SU-DHL-6 (cell line): Measurements from ENCODE around the gene AACS.
"Not testable (repeated sequence)": the region's sequence is repeated elsewhere in the genome, so short reads cannot be mapped to it uniquely, and the experiment has no call there.

Source experiments
- H2AFZ ChIP-seq: fragments of 200-600 bp; sonication (generic); 2 replicates; pipeline ENCODE4 v1.6.1; 2014; ENCODE audit warnings: low read depth, mild to moderate bottlenecking, moderate library complexity, mixed read lengths, antibody characterized with exemption, low read length; ENCODE audit not compliant: severe bottlenecking
- H3F3A ChIP-seq: fragments of 200-600 bp; shearing (Covaris generic); 2 replicates; pipeline ENCODE4 v1.6.0; 2016; ENCODE audit warnings: antibody characterized with exemption, mild to moderate bottlenecking; ENCODE audit not compliant: insufficient read depth
- H3K27ac ChIP-seq: fragments of 200-600 bp; sonication (generic); 2 replicates; pipeline ENCODE4 v1.5.1; 2016; ENCODE audit warnings: low read depth, mild to moderate bottlenecking, low read length, moderate library complexity, mixed read lengths
- H3K27me3 ChIP-seq: fragments of 200-600 bp; sonication (generic), shearing (Covaris generic); 2 replicates; pipeline ENCODE4 v1.6.0; 2014; ENCODE audit warnings: mild to moderate bottlenecking, low read length
- H3K36me3 ChIP-seq: fragments of 200-600 bp; sonication (generic); 2 replicates; pipeline ENCODE4 v1.6.1; 2014; ENCODE audit warnings: mild to moderate bottlenecking, low read length, mixed read lengths
- H3K4me2 ChIP-seq: fragments of 300-600, 200-600 bp; shearing (Covaris generic), sonication (generic); 2 replicates; pipeline ENCODE4 v1.6.0; 2014; ENCODE audit warnings: low read length, low read depth, mild to moderate bottlenecking; ENCODE audit not compliant: poor library complexity, severe bottlenecking
- H3K4me3 ChIP-seq: fragments of 200-600 bp; sonication (generic); 2 replicates; pipeline ENCODE4 v1.5.1; 2014; ENCODE audit warnings: antibody characterized with exemption, low read length, mild to moderate bottlenecking, mixed read lengths; ENCODE audit not compliant: insufficient read depth, poor library complexity, severe bottlenecking
- H3K79me2 ChIP-seq: fragments of 200-600 bp; sonication (generic); 2 replicates; pipeline ENCODE4 v1.6.1; 2014; ENCODE audit warnings: mild to moderate bottlenecking, low read length, moderate library complexity; ENCODE audit not compliant: insufficient read depth
- H3K9ac ChIP-seq: fragments of 200-600 bp; sonication (generic); 2 replicates; pipeline ENCODE4 v1.7.0; 2014; ENCODE audit warnings: mild to moderate bottlenecking, low read length
- H3K9me2 ChIP-seq: fragments of 200-600 bp; sonication (generic); replicated peaks from 2 replicates; pipeline ENCODE4 v1.6.1; 2014; ENCODE audit warnings: low read length; ENCODE audit not compliant: insufficient read depth
- H3K9me3 ChIP-seq: fragments of 200-600 bp; sonication (generic); 2 replicates; pipeline ENCODE4 v1.6.1; 2014; ENCODE audit warnings: low read length, mixed read lengths; ENCODE audit not compliant: insufficient read depth
- H4K20me1 ChIP-seq: fragments of 200-600 bp; sonication (generic); 2 replicates; pipeline ENCODE4 v1.6.1; 2014; ENCODE audit warnings: low read depth, mild to moderate bottlenecking, antibody characterized with exemption, low read length, moderate library complexity, mixed read lengths
- CTCF ChIP-seq: fragments of 200-600 bp; sonication (generic); IDR thresholded peaks from one replicate; pipeline ENCODE4 v1.5.1; 2017; ENCODE audit warnings: antibody characterized with exemption, mild to moderate bottlenecking, low read length, moderate library complexity; ENCODE audit not compliant: insufficient read depth, poor library complexity, severe bottlenecking
- EZH2phosphoT487 ChIP-seq: fragments of 200-600 bp; sonication (generic), shearing (Covaris generic); conservative IDR thresholded peaks from 2 replicates; pipeline ENCODE4 v1.6.1; 2018; ENCODE audit warnings: mild to moderate bottlenecking, antibody characterized with exemption, low read length, moderate library complexity, mixed read lengths

The AACS gene

GRCh38 chr12:125028106-125028505 is 37.1 kb upstream of the AACS start:
- no peaks in the 10 kb centered on the region for H4K20me1 ChIP-seq
- H3K9me3 ChIP-seq = no peaks in the 10 kb centered on the region
- TF ChIP-seq CTCF (no peak), EZH2phosphoT487 (no peak)
- H3K4me3 ChIP-seq = no peak overlapping the region
- H3K9ac ChIP-seq = no peak overlapping the region
- no peaks in the 10 kb centered on the region for H3K27me3 ChIP-seq
- no peaks in the 10 kb centered on the region for H3K9me2 ChIP-seq
- peaks cover 6% of the 10 kb centered on the region for H3K79me2 ChIP-seq
- H3K27ac ChIP-seq = no peak overlapping the region
- H3K4me2 ChIP-seq = no peak overlapping the region
- peaks cover 18% of the 10 kb centered on the region for H3F3A ChIP-seq
- no peak overlapping the region for H2AFZ ChIP-seq
- peaks cover 34% of the 10 kb centered on the region for H3K36me3 ChIP-seq

DNA sequence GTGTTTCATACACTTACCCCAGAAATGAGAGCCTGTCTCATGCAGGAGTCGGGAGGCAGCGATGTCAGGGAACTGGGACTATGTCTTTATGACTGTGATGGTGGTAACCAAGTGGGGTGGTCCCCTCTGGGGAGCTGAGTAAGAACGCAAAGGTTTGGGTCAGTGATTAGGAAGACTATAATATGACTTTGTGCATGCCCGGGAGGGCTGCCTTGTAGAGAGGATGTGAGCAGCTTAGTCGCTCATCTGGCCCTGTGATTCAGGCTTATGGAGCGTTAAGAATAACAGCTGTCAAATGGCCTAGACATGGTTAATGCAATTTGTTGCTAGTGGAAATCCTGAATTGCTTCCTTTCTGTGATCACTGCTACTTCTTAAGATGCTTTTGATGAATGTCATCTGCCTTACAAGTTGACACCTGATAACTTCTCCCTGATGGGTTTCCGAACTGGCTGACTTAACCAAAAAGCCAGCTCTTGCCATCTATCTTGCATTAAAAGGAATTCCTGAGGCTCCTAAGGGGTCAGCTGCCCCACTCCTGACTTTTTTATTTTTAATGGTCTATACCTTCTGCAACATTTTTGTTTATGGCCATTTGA is 35.4 kb upstream of the AACS start:
- H3K27ac ChIP-seq = no peak overlapping the region
- no peak overlapping the region for H3K4me3 ChIP-seq
- H3K36me3 ChIP-seq = peaks cover 29% of the 10 kb centered on the region
- H3K9ac ChIP-seq = no peak overlapping the region
- no peaks in the 10 kb centered on the region for H3K27me3 ChIP-seq
- H3K4me2 ChIP-seq = no peak overlapping the region
- no peaks in the 10 kb centered on the region for H3K9me3 ChIP-seq
- no peaks in the 10 kb centered on the region for H3K9me2 ChIP-seq
- H3K79me2 ChIP-seq = peaks cover 6% of the 10 kb centered on the region
- H3F3A ChIP-seq = peaks cover 20% of the 10 kb centered on the region
- no peaks in the 10 kb centered on the region for H4K20me1 ChIP-seq
- H2AFZ ChIP-seq = no peak overlapping the region
- TF ChIP-seq CTCF (no peak), EZH2phosphoT487 (no peak)

DNA sequence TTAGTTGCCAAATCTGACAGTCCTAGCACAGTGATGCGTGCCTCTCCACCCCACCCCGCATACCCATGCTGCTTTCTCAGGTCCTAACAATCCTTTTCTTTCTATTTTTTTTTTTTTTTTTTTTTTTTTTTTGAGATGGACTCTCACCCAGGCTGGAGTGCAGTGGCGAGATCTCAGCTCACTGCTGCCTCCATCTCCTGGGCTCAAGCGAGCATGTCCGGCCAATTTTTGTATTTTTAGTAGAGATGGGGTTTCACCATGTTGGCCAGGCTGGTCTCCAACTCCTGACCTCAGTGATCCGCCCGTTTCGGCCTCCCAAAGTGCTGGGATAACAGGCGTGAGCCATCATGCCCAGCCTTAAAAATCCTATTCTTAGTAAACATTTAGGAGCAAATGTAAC is 33.8 kb upstream of the AACS start:
- H3K4me2 ChIP-seq, H2AFZ ChIP-seq, H3K9ac ChIP-seq, H3K9me3 ChIP-seq, H3K9me2 ChIP-seq, H4K20me1 ChIP-seq, H3K27ac ChIP-seq, H3K79me2 ChIP-seq, H3K4me3 ChIP-seq, H3K27me3 ChIP-seq: not testable (repeated sequence)
- Histone ChIP-seq H3F3A (peaks cover 26% of the 10 kb centered on the region), H3K36me3 (peaks cover 18% of the 10 kb centered on the region; the same call in 1 of the 2 replicates)

GRCh38 chr12:125032466-125033152 is 32.6 kb upstream of the AACS start:
- no peak overlapping the region for H3K4me3 ChIP-seq
- peaks cover 29% of the 10 kb centered on the region for H3F3A ChIP-seq
- peaks cover 18% of the 10 kb centered on the region; the same call in 1 of the 2 replicates for H3K36me3 ChIP-seq
- TF ChIP-seq EZH2phosphoT487 (no peak), CTCF (no peak)
- no peak overlapping the region for H2AFZ ChIP-seq
- no peak overlapping the region for H3K27ac ChIP-seq
- H3K9me3 ChIP-seq = no peaks in the 10 kb centered on the region
- no peak overlapping the region for H3K4me2 ChIP-seq
- H3K79me2 ChIP-seq = peaks cover 6% of the 10 kb centered on the region
- H3K9ac ChIP-seq = no peak overlapping the region
- no peaks in the 10 kb centered on the region for H3K9me2 ChIP-seq
- no peaks in the 10 kb centered on the region for H3K27me3 ChIP-seq
- H4K20me1 ChIP-seq = no peaks in the 10 kb centered on the region
